Panc1 (cell line): ENCODE data around the gene JAK2.

Experiments used
- TCF7L2 ChIP-seq: IDR thresholded peaks from 2 replicates; pipeline ENCODE4 v1.6.1; 2011; ENCODE audit warnings: mild to moderate bottlenecking, low read depth, low read length, inconsistent platforms
- TF ChIP-seq, protein P1 (sequence below): fragments of 450-650 bp; IDR thresholded peaks from 2 replicates; pipeline ENCODE4 v1.5.1; 2017; ENCODE audit warnings: mild to moderate bottlenecking

DNA sequence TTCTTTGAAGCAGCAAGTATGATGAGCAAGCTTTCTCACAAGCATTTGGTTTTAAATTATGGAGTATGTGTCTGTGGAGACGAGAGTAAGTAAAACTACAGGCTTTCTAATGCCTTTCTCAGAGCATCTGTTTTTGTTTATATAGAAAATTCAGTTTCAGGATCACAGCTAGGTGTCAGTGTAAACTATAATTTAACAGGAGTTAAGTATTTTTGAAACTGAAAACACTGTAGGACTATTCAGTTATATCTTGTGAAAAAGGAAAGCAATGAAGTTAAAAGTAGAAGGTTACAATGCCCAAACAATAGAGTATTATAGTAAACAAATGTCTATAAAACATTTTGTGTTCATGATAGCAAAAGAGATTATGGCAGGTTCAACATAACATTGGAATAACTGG, 88.6 kb downstream of the JAK2 start:
- TF ChIP-seq, protein P1, sequence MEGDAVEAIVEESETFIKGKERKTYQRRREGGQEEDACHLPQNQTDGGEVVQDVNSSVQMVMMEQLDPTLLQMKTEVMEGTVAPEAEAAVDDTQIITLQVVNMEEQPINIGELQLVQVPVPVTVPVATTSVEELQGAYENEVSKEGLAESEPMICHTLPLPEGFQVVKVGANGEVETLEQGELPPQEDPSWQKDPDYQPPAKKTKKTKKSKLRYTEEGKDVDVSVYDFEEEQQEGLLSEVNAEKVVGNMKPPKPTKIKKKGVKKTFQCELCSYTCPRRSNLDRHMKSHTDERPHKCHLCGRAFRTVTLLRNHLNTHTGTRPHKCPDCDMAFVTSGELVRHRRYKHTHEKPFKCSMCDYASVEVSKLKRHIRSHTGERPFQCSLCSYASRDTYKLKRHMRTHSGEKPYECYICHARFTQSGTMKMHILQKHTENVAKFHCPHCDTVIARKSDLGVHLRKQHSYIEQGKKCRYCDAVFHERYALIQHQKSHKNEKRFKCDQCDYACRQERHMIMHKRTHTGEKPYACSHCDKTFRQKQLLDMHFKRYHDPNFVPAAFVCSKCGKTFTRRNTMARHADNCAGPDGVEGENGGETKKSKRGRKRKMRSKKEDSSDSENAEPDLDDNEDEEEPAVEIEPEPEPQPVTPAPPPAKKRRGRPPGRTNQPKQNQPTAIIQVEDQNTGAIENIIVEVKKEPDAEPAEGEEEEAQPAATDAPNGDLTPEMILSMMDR: no peak
- no peak for TF ChIP-seq TCF7L2
